ENCODE data around the gene PEX7. TPM values are rescaled to one million over a fixed set of nuclear protein-coding genes. Genes with fewer than 3 reads are reported as not detected.

PEX7 gene
- total RNA-seq, 4 donors from 2014 or later = 9.0 to 21.5 (median 11.7) TPM; not detected in 1

- no peaks in the 10 kb centered on the region for H3K36me3 ChIP-seq
- H3K27me3 ChIP-seq = no peaks in the 10 kb centered on the region
- intact Hi-C loops (cut with DNase I; ENCODE audit: low total_unique reads) = loop anchor here (5.0 kb wide), 1 partner anchor 146 kb away; no protein-coding TSS in a partner anchor
- no peak for DNase-seq
- peak overlapping the region; percentile 92 to 96 for H3K27ac ChIP-seq
- H3K9me3 ChIP-seq = no peaks in the 10 kb centered on the region
- TF ChIP-seq, protein P1, sequence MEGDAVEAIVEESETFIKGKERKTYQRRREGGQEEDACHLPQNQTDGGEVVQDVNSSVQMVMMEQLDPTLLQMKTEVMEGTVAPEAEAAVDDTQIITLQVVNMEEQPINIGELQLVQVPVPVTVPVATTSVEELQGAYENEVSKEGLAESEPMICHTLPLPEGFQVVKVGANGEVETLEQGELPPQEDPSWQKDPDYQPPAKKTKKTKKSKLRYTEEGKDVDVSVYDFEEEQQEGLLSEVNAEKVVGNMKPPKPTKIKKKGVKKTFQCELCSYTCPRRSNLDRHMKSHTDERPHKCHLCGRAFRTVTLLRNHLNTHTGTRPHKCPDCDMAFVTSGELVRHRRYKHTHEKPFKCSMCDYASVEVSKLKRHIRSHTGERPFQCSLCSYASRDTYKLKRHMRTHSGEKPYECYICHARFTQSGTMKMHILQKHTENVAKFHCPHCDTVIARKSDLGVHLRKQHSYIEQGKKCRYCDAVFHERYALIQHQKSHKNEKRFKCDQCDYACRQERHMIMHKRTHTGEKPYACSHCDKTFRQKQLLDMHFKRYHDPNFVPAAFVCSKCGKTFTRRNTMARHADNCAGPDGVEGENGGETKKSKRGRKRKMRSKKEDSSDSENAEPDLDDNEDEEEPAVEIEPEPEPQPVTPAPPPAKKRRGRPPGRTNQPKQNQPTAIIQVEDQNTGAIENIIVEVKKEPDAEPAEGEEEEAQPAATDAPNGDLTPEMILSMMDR (IDR thresholded peaks at IDR 0.05) = no peak
- no peak for TF ChIP-seq POLR2A (IDR thresholded peaks at IDR 0.05)
- no peaks in the 10 kb centered on the region for H3K4me1 ChIP-seq
- H3K4me3 ChIP-seq = peak overlapping the region; percentile 65 to 92
Observed at GRCh38 chr6:136793363-136793762, 29.0 kb upstream of the PEX7 start.

DNA sequence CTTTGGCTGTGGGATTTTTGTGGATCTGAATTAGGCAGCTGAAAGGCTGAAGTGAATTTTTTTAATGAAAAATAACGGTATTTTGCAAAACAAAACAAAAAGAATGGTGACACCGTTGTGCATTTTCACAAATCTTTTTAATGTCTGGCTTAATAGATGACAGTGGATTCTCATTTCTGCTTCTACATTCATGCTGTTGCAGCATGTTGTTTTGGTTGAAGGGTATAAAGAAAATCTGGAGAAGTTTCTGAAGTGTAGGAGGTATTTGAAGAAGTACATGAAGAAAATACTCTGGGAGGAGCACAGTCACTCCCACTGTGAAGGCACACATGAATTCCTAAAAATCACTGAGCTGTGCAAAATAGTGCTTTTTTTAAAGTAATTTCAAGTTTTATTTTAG lies 27.0 kb upstream of the PEX7 start:
- Histone ChIP-seq H3K27ac (no peak overlapping the region), H3K36me3 (no peaks in the 10 kb centered on the region), H3K27me3 (no peaks in the 10 kb centered on the region), H3K9me3 (no peaks in the 10 kb centered on the region), H3K4me1 (no peaks in the 10 kb centered on the region), H3K4me3 (no peak overlapping the region)
- no peak for TF ChIP-seq POLR2A (IDR thresholded peaks at IDR 0.05)
- TF ChIP-seq, protein P1 (IDR thresholded peaks at IDR 0.05) = no peak
- intact Hi-C loops (cut with DNase I; ENCODE audit: low total_unique reads) = no loop called here
- no peak for DNase-seq

DNA sequence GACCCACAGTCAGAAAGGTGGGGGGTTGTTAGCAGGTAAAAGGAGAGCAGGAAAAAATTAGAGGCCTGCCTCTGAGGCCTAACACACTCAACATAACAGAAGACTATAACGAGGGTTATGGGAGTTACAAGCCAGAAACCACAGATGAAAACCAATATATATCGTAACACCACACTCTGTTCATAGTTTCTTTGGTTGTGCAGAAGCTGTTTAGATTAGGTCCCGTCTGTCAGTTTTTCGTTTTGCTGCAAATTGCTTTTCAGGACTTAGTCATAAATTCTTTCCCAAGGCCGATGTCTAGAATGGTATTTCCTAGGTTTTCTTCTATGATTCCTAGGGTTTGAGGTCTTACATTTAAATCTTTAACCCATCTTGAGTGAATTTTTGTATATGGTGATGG lies 26.4 kb upstream of the PEX7 start:
- intact Hi-C loops (cut with DNase I; ENCODE audit: low total_unique reads) = no loop called here
- no peak overlapping the region for H3K4me3 ChIP-seq
- TF ChIP-seq, protein P1 (IDR thresholded peaks at IDR 0.05) = no peak
- no peak for TF ChIP-seq POLR2A (IDR thresholded peaks at IDR 0.05)
- H3K9me3 ChIP-seq = no peaks in the 10 kb centered on the region
- no peaks in the 10 kb centered on the region for H3K4me1 ChIP-seq
- H3K27me3 ChIP-seq = no peaks in the 10 kb centered on the region
- H3K27ac ChIP-seq = no peak overlapping the region
- H3K36me3 ChIP-seq = no peaks in the 10 kb centered on the region
- DNase-seq = no peak

DNA sequence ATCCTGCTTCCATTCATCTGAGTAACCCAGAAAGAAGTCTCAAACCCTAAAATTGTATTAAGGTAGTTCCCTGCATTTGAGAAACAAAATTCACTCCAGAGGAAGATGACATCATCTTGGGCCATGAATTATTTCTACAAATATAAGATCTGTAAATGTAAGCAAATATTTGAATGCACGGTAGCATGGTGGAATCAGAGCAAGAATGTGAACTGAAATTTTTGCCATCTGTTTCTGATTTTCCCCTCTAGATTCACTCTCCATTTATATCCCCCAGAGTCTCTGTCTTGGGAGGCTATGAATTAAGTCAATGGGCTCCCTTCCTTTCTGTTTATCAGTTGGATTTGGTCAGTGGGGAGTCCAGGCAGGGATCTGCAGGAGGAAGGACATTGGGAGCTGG lies 24.3 kb upstream of the PEX7 start:
- Histone ChIP-seq H3K27ac (no peak overlapping the region), H3K36me3 (no peaks in the 10 kb centered on the region), H3K4me1 (no peaks in the 10 kb centered on the region), H3K9me3 (no peaks in the 10 kb centered on the region), H3K27me3 (no peaks in the 10 kb centered on the region), H3K4me3 (no peak overlapping the region)
- no peak for DNase-seq
- TF ChIP-seq, protein P1 (IDR thresholded peaks at IDR 0.05) = no peak
- TF ChIP-seq POLR2A (IDR thresholded peaks at IDR 0.05) = no peak
- intact Hi-C loops (cut with DNase I; ENCODE audit: low total_unique reads) = no loop called here

DNA sequence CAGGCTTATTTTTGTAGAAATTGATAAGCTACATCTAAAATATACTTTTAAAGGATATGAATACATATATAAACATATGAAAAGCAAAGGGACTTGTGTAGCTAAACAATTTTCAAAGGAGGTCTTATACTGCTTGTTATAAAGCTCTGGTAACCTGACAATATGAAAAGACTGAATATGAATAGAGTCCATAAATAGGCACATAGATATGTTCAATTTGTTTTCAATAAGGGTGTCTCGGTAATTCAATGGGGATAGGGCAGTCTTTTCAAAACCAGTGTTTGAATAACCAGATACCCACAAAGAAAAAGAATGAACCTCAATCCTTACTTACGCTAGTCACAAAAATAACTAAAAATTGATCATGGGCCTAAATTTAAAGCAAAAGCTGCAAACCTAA lies 20.8 kb upstream of the PEX7 start:
- H3K4me1 ChIP-seq = no peaks in the 10 kb centered on the region
- H3K9me3 ChIP-seq = no peaks in the 10 kb centered on the region
- no peak overlapping the region for H3K27ac ChIP-seq
- no peaks in the 10 kb centered on the region for H3K36me3 ChIP-seq
- intact Hi-C loops (cut with DNase I; ENCODE audit: low total_unique reads) = no loop called here
- TF ChIP-seq, protein P1 (IDR thresholded peaks at IDR 0.05) = no peak
- no peak for TF ChIP-seq POLR2A (IDR thresholded peaks at IDR 0.05)
- no peaks in the 10 kb centered on the region for H3K27me3 ChIP-seq
- DNase-seq = no peak
- no peak overlapping the region for H3K4me3 ChIP-seq

Data from uterus (tissue), 4 donors.